Measurements from ENCODE around the gene MARK4. TPM values are rescaled to one million over a fixed set of nuclear protein-coding genes. Genes with fewer than 3 reads are reported as not detected.
A peak's percentile ranks its signal among the peaks of the same experiment; 100 is the strongest.
"Not testable (repeated sequence)": the region's sequence is repeated elsewhere in the genome, so short reads cannot be mapped to it uniquely, and the experiment has no call there.

The MARK4 gene
- total RNA-seq, 1 experiment from 2014 or later: 58.5 TPM

GRCh38 chr19:45327404-45328143 lies 76.5 kb downstream of the MARK4 start:
- POLR2A ChIA-PET: no interaction called here
- Mint-ChIP-seq H3K9me3 (no peaks in the 10 kb centered on the region), H3K4me1 (peaks cover 18% of the 10 kb centered on the region), H3K27me3 (ENCODE audit: low read depth) (peaks cover 28% of the 10 kb centered on the region), H3K27ac (no peak overlapping the region; the same call in 1 of the 2 replicates), H3K36me3 (no peaks in the 10 kb centered on the region), H3K4me3 (no peak overlapping the region)
- no peak for TF ChIP-seq JAZF1 (CRISPR knock-in tag; IDR thresholded peaks at IDR 0.05)
- CTCF ChIA-PET: interaction anchor here (1.9 to 2.2 kb wide), 2 partner anchors 17 to 127 kb away, joined by 5 to 11 read pairs; no protein-coding TSS in a partner anchor
- ATAC-seq (no peak), DNase-seq (ENCODE audit: low spot score) (no peak)

GRCh38 chr19:45331411-45331810 lies 80.3 kb downstream of the MARK4 start:
- Mint-ChIP-seq H3K27ac (no peak overlapping the region), H3K36me3 (no peaks in the 10 kb centered on the region), H3K4me3 (no peak overlapping the region), H3K27me3 (ENCODE audit: low read depth) (peaks cover 21% of the 10 kb centered on the region), H3K9me3 (no peaks in the 10 kb centered on the region), H3K4me1 (peaks cover 5% of the 10 kb centered on the region; the same call in 1 of the 2 replicates)
- no peak for TF ChIP-seq HMGA2 (CRISPR knock-in tag; IDR thresholded peaks at IDR 0.05)
- TF ChIP-seq GRHL2 (CRISPR knock-in tag; IDR thresholded peaks at IDR 0.05; ENCODE audit: insufficient replicate concordance, severe bottlenecking): no peak
- no peak for TF ChIP-seq E2F4 (CRISPR knock-in tag; IDR thresholded peaks at IDR 0.05; ENCODE audit: borderline replicate concordance, low read depth)
- peak; percentile 47; the same call in 1 of the 2 replicates for TF ChIP-seq NFYB (CRISPR knock-in tag; conservative IDR thresholded peaks at IDR 0.05; ENCODE audit: low read depth)
- CTCF ChIA-PET: interaction anchor here (0.6 to 1.6 kb wide), 5 partner anchors 8 to 153 kb away, joined by 3 to 4 read pairs (median 3); partner anchors contain the start of genes BLOC1S3 and CKM
- DNase-seq (ENCODE audit: low spot score) (no peak), ATAC-seq (peak; percentile 87)
- POLR2A ChIA-PET: no interaction called here

- ATAC-seq (no peak), DNase-seq (ENCODE audit: low spot score) (no peak)
- Mint-ChIP-seq H3K36me3 (no peaks in the 10 kb centered on the region), H3K4me1 (no peaks in the 10 kb centered on the region), H3K27ac (no peak overlapping the region), H3K4me3 (no peak overlapping the region), H3K27me3 (ENCODE audit: low read depth) (peaks cover 26% of the 10 kb centered on the region), H3K9me3 (no peaks in the 10 kb centered on the region)
- POLR2A ChIA-PET: interaction anchor here (0.6 to 0.9 kb wide), 2 partner anchors 16 to 1563 kb away, joined by 3 to 4 read pairs; no protein-coding TSS in a partner anchor
- TF ChIP-seq NR3C1 (CRISPR knock-in tag; conservative IDR thresholded peaks at IDR 0.05; ENCODE audit: low read depth): no peak
- no peak for TF ChIP-seq HMGXB4 (CRISPR knock-in tag; IDR thresholded peaks at IDR 0.05)
- TF ChIP-seq USF2 (CRISPR knock-in tag; IDR thresholded peaks at IDR 0.05): peak; percentile 82
- no peak for TF ChIP-seq NR1H2 (CRISPR knock-in tag; IDR thresholded peaks at IDR 0.05)
- TF ChIP-seq USF1 (CRISPR knock-in tag; IDR thresholded peaks at IDR 0.05): peak; percentile 78
- CTCF ChIA-PET: interaction anchor here (0.6 to 1.0 kb wide), 3 partner anchors 145 to 584 kb away, joined by 4 to 6 read pairs (median 4); no protein-coding TSS in a partner anchor
Measured at GRCh38 chr19:45333609-45334303, 82.7 kb downstream of the MARK4 start.

GRCh38 chr19:45334881-45335280 lies 83.8 kb downstream of the MARK4 start:
- DNase-seq (ENCODE audit: low spot score); H3K4me3 Mint-ChIP-seq; ATAC-seq; H3K27ac Mint-ChIP-seq; H3K36me3 Mint-ChIP-seq; H3K9me3 Mint-ChIP-seq; H3K4me1 Mint-ChIP-seq; POLR2A ChIA-PET: not testable (repeated sequence)
- peaks cover 24% of the 10 kb centered on the region for H3K27me3 Mint-ChIP-seq (ENCODE audit: low read depth)
- CTCF ChIA-PET: interaction anchor here (0.7 to 0.8 kb wide), 3 partner anchors 9 to 252 kb away, joined by 3 read pairs; no protein-coding TSS in a partner anchor
